ENCODE measurements around the gene ADGRG3.

The ADGRG3 gene

GRCh38 chr16:57634171-57634570 lies 33.9 kb upstream of the ADGRG3 start:
- H3K9me2 ChIP-seq (replicated peaks; ENCODE audit: insufficient read depth, low read length), result no peaks in the 10 kb centered on the region
- no peak overlapping the region for H3K9ac ChIP-seq (ENCODE audit: low read length)
- no peaks in the 10 kb centered on the region for H3K9me3 ChIP-seq (replicated peaks; ENCODE audit: insufficient read depth, low read length)
- H3K27ac ChIP-seq (ENCODE audit: low read length), result no peak overlapping the region
- H3K36me3 ChIP-seq (replicated peaks; ENCODE audit: insufficient read depth, low read length), result no peaks in the 10 kb centered on the region
- TF ChIP-seq EZH2phosphoT487 (IDR thresholded peaks at IDR 0.05; ENCODE audit: low read length) (no peak), CTCF (IDR thresholded peaks at IDR 0.05; ENCODE audit: low read length) (no peak), EZH2 (optimal IDR thresholded peaks at IDR 0.05; ENCODE audit: low read depth, low read length) (no peak)
- H3F3A ChIP-seq (ENCODE audit: insufficient read depth, low read length), result no peaks in the 10 kb centered on the region
- no peaks in the 10 kb centered on the region for H3K4me1 ChIP-seq (ENCODE audit: low read length)
- no peak overlapping the region for H3K4me3 ChIP-seq (ENCODE audit: low read length)
- no peak overlapping the region for H2AFZ ChIP-seq (ENCODE audit: low read length)
- no peak overlapping the region for H3K4me2 ChIP-seq (ENCODE audit: low read depth, low read length)
- DNase-seq, result no peak
- no peaks in the 10 kb centered on the region for H3K79me2 ChIP-seq (ENCODE audit: low read length)
- H4K20me1 ChIP-seq (ENCODE audit: insufficient read depth, low read length), result no peaks in the 10 kb centered on the region
- H3K27me3 ChIP-seq (replicated peaks; ENCODE audit: insufficient read depth, low read length), result no peaks in the 10 kb centered on the region

GRCh38 chr16:57635266-57636097 lies 32.6 kb upstream of the ADGRG3 start:
- Histone ChIP-seq H3K9me2 (replicated peaks; ENCODE audit: insufficient read depth, low read length) (no peaks in the 10 kb centered on the region), H3K27ac (ENCODE audit: low read length) (no peak overlapping the region), H3K79me2 (ENCODE audit: low read length) (no peaks in the 10 kb centered on the region), H3K4me2 (ENCODE audit: low read depth, low read length) (no peak overlapping the region), H3K9ac (ENCODE audit: low read length) (no peak overlapping the region), H3F3A (ENCODE audit: insufficient read depth, low read length) (no peaks in the 10 kb centered on the region), H3K4me3 (ENCODE audit: low read length) (no peak overlapping the region), H3K36me3 (replicated peaks; ENCODE audit: insufficient read depth, low read length) (no peaks in the 10 kb centered on the region), H4K20me1 (ENCODE audit: insufficient read depth, low read length) (no peaks in the 10 kb centered on the region), H3K4me1 (ENCODE audit: low read length) (no peaks in the 10 kb centered on the region), H2AFZ (ENCODE audit: low read length) (no peak overlapping the region), H3K27me3 (replicated peaks; ENCODE audit: insufficient read depth, low read length) (no peaks in the 10 kb centered on the region), H3K9me3 (replicated peaks; ENCODE audit: insufficient read depth, low read length) (no peaks in the 10 kb centered on the region)
- no peak for TF ChIP-seq EZH2phosphoT487 (IDR thresholded peaks at IDR 0.05; ENCODE audit: low read length)
- no peak for TF ChIP-seq EZH2 (optimal IDR thresholded peaks at IDR 0.05; ENCODE audit: low read depth, low read length)
- no peak for TF ChIP-seq CTCF (IDR thresholded peaks at IDR 0.05; ENCODE audit: low read length)
- DNase-seq, result no peak

- Histone ChIP-seq H3K79me2 (ENCODE audit: low read length) (no peaks in the 10 kb centered on the region), H3F3A (ENCODE audit: insufficient read depth, low read length) (no peaks in the 10 kb centered on the region), H3K9me3 (replicated peaks; ENCODE audit: insufficient read depth, low read length) (no peaks in the 10 kb centered on the region), H3K4me1 (ENCODE audit: low read length) (no peaks in the 10 kb centered on the region), H3K4me2 (ENCODE audit: low read depth, low read length) (no peak overlapping the region), H3K27me3 (replicated peaks; ENCODE audit: insufficient read depth, low read length) (no peaks in the 10 kb centered on the region), H4K20me1 (ENCODE audit: insufficient read depth, low read length) (no peaks in the 10 kb centered on the region), H3K9ac (ENCODE audit: low read length) (no peak overlapping the region), H2AFZ (ENCODE audit: low read length) (no peak overlapping the region), H3K4me3 (ENCODE audit: low read length) (no peak overlapping the region), H3K9me2 (replicated peaks; ENCODE audit: insufficient read depth, low read length) (no peaks in the 10 kb centered on the region), H3K36me3 (replicated peaks; ENCODE audit: insufficient read depth, low read length) (no peaks in the 10 kb centered on the region), H3K27ac (ENCODE audit: low read length) (no peak overlapping the region)
- TF ChIP-seq EZH2 (optimal IDR thresholded peaks at IDR 0.05; ENCODE audit: low read depth, low read length), result no peak
- no peak for TF ChIP-seq EZH2phosphoT487 (IDR thresholded peaks at IDR 0.05; ENCODE audit: low read length)
- TF ChIP-seq CTCF (IDR thresholded peaks at IDR 0.05; ENCODE audit: low read length), result no peak
- DNase-seq, result no peak
Measured at GRCh38 chr16:57636184-57636583, 31.9 kb upstream of the ADGRG3 start.

All from MM.1S (cell line).